DOHH2 (cell line): Measurements from ENCODE around the gene TCF20.

ENCODE experiments used
- H3F3A ChIP-seq: fragments of 200-600 bp; sonication (generic), shearing (Covaris generic); 2 replicates; pipeline ENCODE4 v1.6.0; 2016; ENCODE audit warnings: antibody characterized with exemption, mild to moderate bottlenecking; ENCODE audit not compliant: control insufficient read depth, insufficient read depth
- H3K27ac ChIP-seq: fragments of 200-600 bp; sonication (generic); 2 replicates; pipeline ENCODE4 v1.5.1; 2014; ENCODE audit warnings: low read depth, mild to moderate bottlenecking, low read length, moderate library complexity
- H3K27me3 ChIP-seq: fragments of 200-600 bp; sonication (generic); 2 replicates; pipeline ENCODE4 v1.6.1; 2014; ENCODE audit warnings: mild to moderate bottlenecking, low read length, mixed read lengths; ENCODE audit not compliant: control insufficient read depth
- H3K36me3 ChIP-seq: fragments of 200-600 bp; sonication (generic); 2 replicates; pipeline ENCODE4 v1.6.1; 2014; ENCODE audit warnings: mild to moderate bottlenecking, low read length, moderate library complexity, mixed read lengths; ENCODE audit not compliant: control insufficient read depth
- H3K4me1 ChIP-seq: fragments of 200-600 bp; sonication (generic); 2 replicates; pipeline ENCODE4 v1.6.1; 2014; ENCODE audit warnings: mild to moderate bottlenecking, low read length, mixed read lengths; ENCODE audit not compliant: control insufficient read depth
- H3K4me2 ChIP-seq: fragments of 200-600 bp; sonication (generic); 2 replicates; pipeline ENCODE4 v1.6.0; 2014; ENCODE audit warnings: mild to moderate bottlenecking, low read length, moderate library complexity
- H3K4me3 ChIP-seq: fragments of 200-600 bp; sonication (generic); 2 replicates; pipeline ENCODE4 v1.5.1; 2014; ENCODE audit warnings: mild to moderate bottlenecking, low read length, mixed read lengths
- H3K79me2 ChIP-seq: fragments of 200-600 bp; sonication (generic); 2 replicates; pipeline ENCODE4 v1.6.1; 2014; ENCODE audit warnings: mild to moderate bottlenecking, low read length, mixed read lengths; ENCODE audit not compliant: control insufficient read depth
- H3K9me2 ChIP-seq: fragments of 200-600 bp; sonication (generic); replicated peaks from 2 replicates; pipeline ENCODE4 v1.6.1; 2014; ENCODE audit warnings: mild to moderate bottlenecking, low read length, mixed read lengths; ENCODE audit not compliant: control insufficient read depth
- H3K9me3 ChIP-seq: fragments of 200-600 bp; sonication (generic); 2 replicates; pipeline ENCODE4 v1.6.1; 2014; ENCODE audit warnings: antibody characterized with exemption, low read length, mixed read lengths; ENCODE audit not compliant: control insufficient read depth, insufficient read depth
- H4K20me1 ChIP-seq: fragments of 200-600 bp; sonication (generic); 2 replicates; pipeline ENCODE4 v1.6.0; 2014; ENCODE audit warnings: low read depth, mild to moderate bottlenecking, antibody characterized with exemption, low read length, moderate library complexity; ENCODE audit not compliant: control insufficient read depth, insufficient read depth
- EZH2phosphoT487 ChIP-seq: fragments of 200-600 bp; sonication (generic); IDR thresholded peaks from 2 replicates; pipeline ENCODE4 v1.6.1; 2017; ENCODE audit warnings: borderline replicate concordance, mild to moderate bottlenecking, antibody characterized with exemption, low read length, moderate library complexity, mixed read lengths
- TF ChIP-seq, protein P1 (sequence below): fragments of 200-600 bp; sonication (generic); IDR thresholded peaks from one replicate; pipeline ENCODE4 v1.5.1; 2014; ENCODE audit warnings: antibody characterized with exemption, mild to moderate bottlenecking, low read depth, low read length; ENCODE audit not compliant: poor library complexity, severe bottlenecking

The TCF20 gene

DNA sequence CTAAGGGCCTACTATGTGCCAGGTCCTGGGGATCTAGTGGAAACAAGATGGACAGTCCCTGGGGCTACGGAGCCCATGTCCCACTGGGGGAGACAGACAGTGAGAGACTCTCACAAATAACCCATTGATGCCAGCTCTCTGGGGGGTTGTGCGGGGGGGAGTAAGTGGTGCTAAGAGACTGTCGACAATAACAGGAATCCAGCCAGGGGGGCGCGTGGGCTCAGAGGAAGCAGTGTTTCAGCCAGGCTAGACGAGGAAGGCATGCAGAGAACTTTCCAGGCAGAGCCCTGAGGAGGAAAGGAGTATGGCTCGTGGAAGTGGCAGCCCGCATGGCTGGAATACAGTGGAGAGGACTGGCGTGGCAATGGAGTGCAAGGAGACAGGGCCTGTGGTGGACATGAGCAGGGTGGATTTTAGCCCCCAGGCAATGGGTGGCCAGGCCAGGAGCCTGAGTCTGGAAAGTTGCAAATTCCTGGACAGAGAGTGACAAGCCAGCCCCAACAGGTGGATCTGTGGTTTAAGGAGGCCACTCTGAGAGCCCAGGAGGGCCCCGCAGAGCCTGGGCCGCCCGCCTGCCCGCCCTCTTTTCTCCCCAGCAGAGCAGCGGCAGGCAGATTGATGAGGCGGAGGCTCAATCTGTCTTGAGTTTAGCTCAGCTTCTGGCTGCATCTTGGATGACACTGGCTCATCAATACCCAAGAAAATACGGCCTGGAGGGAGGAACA is 40.0 kb upstream of the TCF20 start:
- TF ChIP-seq, protein P1, sequence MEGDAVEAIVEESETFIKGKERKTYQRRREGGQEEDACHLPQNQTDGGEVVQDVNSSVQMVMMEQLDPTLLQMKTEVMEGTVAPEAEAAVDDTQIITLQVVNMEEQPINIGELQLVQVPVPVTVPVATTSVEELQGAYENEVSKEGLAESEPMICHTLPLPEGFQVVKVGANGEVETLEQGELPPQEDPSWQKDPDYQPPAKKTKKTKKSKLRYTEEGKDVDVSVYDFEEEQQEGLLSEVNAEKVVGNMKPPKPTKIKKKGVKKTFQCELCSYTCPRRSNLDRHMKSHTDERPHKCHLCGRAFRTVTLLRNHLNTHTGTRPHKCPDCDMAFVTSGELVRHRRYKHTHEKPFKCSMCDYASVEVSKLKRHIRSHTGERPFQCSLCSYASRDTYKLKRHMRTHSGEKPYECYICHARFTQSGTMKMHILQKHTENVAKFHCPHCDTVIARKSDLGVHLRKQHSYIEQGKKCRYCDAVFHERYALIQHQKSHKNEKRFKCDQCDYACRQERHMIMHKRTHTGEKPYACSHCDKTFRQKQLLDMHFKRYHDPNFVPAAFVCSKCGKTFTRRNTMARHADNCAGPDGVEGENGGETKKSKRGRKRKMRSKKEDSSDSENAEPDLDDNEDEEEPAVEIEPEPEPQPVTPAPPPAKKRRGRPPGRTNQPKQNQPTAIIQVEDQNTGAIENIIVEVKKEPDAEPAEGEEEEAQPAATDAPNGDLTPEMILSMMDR = no peak
- no peak for TF ChIP-seq EZH2phosphoT487
- no peaks in the 10 kb centered on the region for H3K79me2 ChIP-seq
- no peaks in the 10 kb centered on the region for H4K20me1 ChIP-seq
- H3K4me2 ChIP-seq = no peak overlapping the region
- peaks cover 13% of the 10 kb centered on the region for H3K27me3 ChIP-seq
- no peaks in the 10 kb centered on the region for H3K9me3 ChIP-seq
- H3K36me3 ChIP-seq = no peaks in the 10 kb centered on the region
- no peak overlapping the region for H3K27ac ChIP-seq
- H3K9me2 ChIP-seq = no peaks in the 10 kb centered on the region
- no peaks in the 10 kb centered on the region for H3F3A ChIP-seq
- no peak overlapping the region for H3K4me3 ChIP-seq
- peaks cover 18% of the 10 kb centered on the region for H3K4me1 ChIP-seq

DNA sequence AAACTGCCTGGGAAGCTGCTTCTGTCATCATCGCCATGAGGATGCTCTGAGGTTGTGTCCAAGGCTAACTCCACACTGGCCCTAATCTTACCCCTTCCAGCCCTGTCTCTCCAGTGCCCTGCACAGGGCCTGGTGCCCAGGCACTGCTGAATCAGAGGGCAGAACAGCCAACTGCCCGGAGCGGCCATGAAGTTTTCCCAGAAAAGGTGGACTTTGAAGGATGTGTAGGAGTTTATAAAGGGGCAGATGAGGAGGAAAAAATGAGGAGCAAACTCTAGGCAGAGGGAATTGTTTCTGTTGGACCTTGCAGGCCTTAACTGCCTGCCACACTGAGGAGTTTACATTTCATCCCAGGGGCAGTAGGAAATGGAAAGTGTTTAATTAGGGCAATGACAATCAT is 39.4 kb upstream of the TCF20 start:
- H3K9me2 ChIP-seq = no peaks in the 10 kb centered on the region
- peaks cover 18% of the 10 kb centered on the region for H3K4me1 ChIP-seq
- H3K4me2 ChIP-seq = no peak overlapping the region
- H3K79me2 ChIP-seq = no peaks in the 10 kb centered on the region
- no peak for TF ChIP-seq EZH2phosphoT487
- TF ChIP-seq, protein P1 = no peak
- H3F3A ChIP-seq = no peaks in the 10 kb centered on the region
- H3K27me3 ChIP-seq = peaks cover 8% of the 10 kb centered on the region
- no peak overlapping the region for H3K4me3 ChIP-seq
- no peaks in the 10 kb centered on the region for H4K20me1 ChIP-seq
- H3K9me3 ChIP-seq = no peaks in the 10 kb centered on the region
- H3K27ac ChIP-seq = no peak overlapping the region
- no peaks in the 10 kb centered on the region for H3K36me3 ChIP-seq

DNA sequence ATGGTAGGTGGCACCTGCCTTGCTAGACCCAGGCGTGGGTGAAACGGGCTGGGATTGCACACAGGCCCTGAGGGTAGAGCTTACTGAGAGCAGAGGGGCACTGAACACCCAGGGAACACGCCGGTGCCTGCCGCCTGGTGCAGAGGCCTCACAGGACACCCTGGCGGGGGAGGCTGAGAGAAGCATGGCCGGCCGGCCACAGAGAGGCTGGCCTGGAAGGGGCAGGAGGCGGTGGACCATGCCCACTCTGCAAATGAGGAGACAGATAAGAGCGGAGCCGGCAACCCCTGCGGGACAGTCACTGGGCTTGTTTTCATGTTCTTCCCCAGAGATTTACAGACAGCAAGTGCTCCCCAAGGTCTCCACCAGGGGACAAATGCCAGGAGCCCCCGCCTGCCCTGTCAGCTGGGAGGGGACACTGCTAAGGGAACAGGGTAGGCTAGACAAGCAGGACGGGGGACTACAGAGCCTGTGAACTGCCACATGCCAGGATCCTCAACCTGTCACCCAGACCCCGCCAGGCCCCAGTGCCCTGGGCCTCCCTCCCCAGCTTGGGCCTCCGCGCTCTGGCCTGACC is 38.5 kb upstream of the TCF20 start:
- no peaks in the 10 kb centered on the region for H3F3A ChIP-seq
- H3K9me2 ChIP-seq = no peaks in the 10 kb centered on the region
- no peaks in the 10 kb centered on the region for H4K20me1 ChIP-seq
- H3K27me3 ChIP-seq = peaks cover 6% of the 10 kb centered on the region; the same call in 1 of the 2 replicates
- no peaks in the 10 kb centered on the region for H3K79me2 ChIP-seq
- no peak overlapping the region for H3K4me2 ChIP-seq
- H3K27ac ChIP-seq = no peak overlapping the region
- no peaks in the 10 kb centered on the region for H3K36me3 ChIP-seq
- no peaks in the 10 kb centered on the region for H3K9me3 ChIP-seq
- H3K4me1 ChIP-seq = peaks cover 17% of the 10 kb centered on the region
- TF ChIP-seq EZH2phosphoT487 = no peak
- TF ChIP-seq, protein P1 = no peak
- no peak overlapping the region for H3K4me3 ChIP-seq
